Panc1 (cell line): ENCODE data around the gene TRDMT1. TPM values are rescaled to one million over a fixed set of nuclear protein-coding genes. Genes with fewer than 3 reads are reported as not detected.
A peak's percentile ranks its signal among the peaks of the same experiment; 100 is the strongest.

Experiments
- ATAC-seq: fragments of 200-7000 bp; cut with Tn5 transposase; 2 replicates; pipeline ENCODE4 v1.9.1; 2020; ENCODE audit warnings: mild to moderate bottlenecking, moderate library complexity
- BruUV-seq: library from RNA; stranded (reverse); fragments of 400-500 nt; replicated peaks from 2 replicates; lab custom pipeline; 2021; lab: Mats Ljungman, UMichigan
- CTCF ChIA-PET: fragments of 300-600 bp; sonication (Branson Sonifier 250); formaldehyde crosslinking; loops from one replicate; lab custom pipeline; 2022; ENCODE audit warnings: antibody characterized with exemption; lab: Charles Lee
- POLR2A ChIA-PET: fragments of 300-600 bp; sonication (Branson Sonifier 250); formaldehyde crosslinking; loops from one replicate; lab custom pipeline; 2022; ENCODE audit warnings: antibody characterized with exemption; lab: Charles Lee
- DNase-seq: peaks from one replicate; pipeline ENCODE4 v3.0.0-alpha.2; 2010; ENCODE audit warnings: low read depth, low spot score
- H3K27ac ChIP-seq: 2 replicates; pipeline ENCODE4 v1.5.1; 2011; ENCODE audit warnings: mild to moderate bottlenecking, low read length, inconsistent platforms
- H3K27me3 ChIP-seq: fragments of 200-500 bp; sonication (Bioruptor generic); 2 replicates; pipeline ENCODE4 v1.6.0; 2014; ENCODE audit warnings: low read length, inconsistent platforms; ENCODE audit not compliant: control insufficient read depth, insufficient read depth
- H3K36me3 ChIP-seq: fragments of 200-500 bp; sonication (Bioruptor generic); 2 replicates; pipeline ENCODE4 v1.5.1; 2014; ENCODE audit warnings: inconsistent platforms, mild to moderate bottlenecking, low read length, moderate library complexity; ENCODE audit not compliant: control insufficient read depth, insufficient read depth
- H3K4me1 ChIP-seq: 2 replicates; pipeline ENCODE4 v1.5.1; 2011; ENCODE audit warnings: inconsistent platforms, mild to moderate bottlenecking, low read length, moderate library complexity; ENCODE audit not compliant: control insufficient read depth, insufficient read depth
- H3K4me3 ChIP-seq, 2 experiments: 2 replicates each; pipeline ENCODE4 v1.5.1; 2011 to 2012; ENCODE audit warnings: low read depth in 2 of 2, low read length in 2 of 2, mild to moderate bottlenecking in 2 of 2, inconsistent platforms in 1 of 2, moderate library complexity in 1 of 2
- H3K9me3 ChIP-seq: fragments of 200-500 bp; sonication (Bioruptor generic); 2 replicates; pipeline ENCODE4 v1.5.1; 2014; ENCODE audit warnings: low read depth, mild to moderate bottlenecking, inconsistent platforms, low read length, moderate library complexity; ENCODE audit not compliant: control insufficient read depth, insufficient read depth
- CTCF ChIP-seq: fragments of 450-650 bp; IDR thresholded peaks from 2 replicates; pipeline ENCODE4 v1.5.1; 2017; ENCODE audit warnings: mild to moderate bottlenecking
- POLR2AphosphoS5 ChIP-seq: IDR thresholded peaks from 2 replicates; pipeline ENCODE4 v1.6.1; 2012; ENCODE audit warnings: mild to moderate bottlenecking, low read depth, low read length, moderate library complexity
- REST ChIP-seq, 2 experiments: IDR thresholded peaks; 2 replicates each; pipeline ENCODE4 v1.6.1; 2011 to 2012; ENCODE audit warnings: low read depth in 2 of 2, control low read depth in 1 of 2, low read length in 1 of 2, mild to moderate bottlenecking in 1 of 2, moderate library complexity in 1 of 2; ENCODE audit not compliant: insufficient read depth in 1 of 2
- SIN3A ChIP-seq: IDR thresholded peaks from 2 replicates; pipeline ENCODE4 v1.6.1; 2012; ENCODE audit warnings: low read depth, mild to moderate bottlenecking, low read length, moderate library complexity, borderline replicate concordance; ENCODE audit not compliant: insufficient read depth
- TCF7L2 ChIP-seq: IDR thresholded peaks from 2 replicates; pipeline ENCODE4 v1.6.1; 2011; ENCODE audit warnings: mild to moderate bottlenecking, low read depth, low read length, inconsistent platforms
- in situ Hi-C: cut with HindIII; loops from 2 replicates; pipeline ENCODE4 v1.10.0; 2016; ENCODE audit warnings: low sequenced_read_pairs, low pct_unique_long_range_greater_than_20kb
- intact Hi-C: fragments of 100-400 bp; cut with micrococcal nuclease; formaldehyde crosslinking; loops from one replicate; pipeline ENCODE4 v1.10.0; 2022; ENCODE audit not compliant: unreplicated experiment
- total RNA-seq: library from RNA; stranded (reverse); gene quantifications from one replicate; pipeline ENCODE4 v1.2.1, GENCODE V29; 2021; ENCODE audit not compliant: unreplicated experiment

Gene TRDMT1
- total RNA-seq, 1 experiment from 2014 or later, result 7.6 TPM

GRCh38 chr10:17151716-17152115 is 49.8 kb downstream of the TRDMT1 start:
- no peak for ATAC-seq
- in situ Hi-C loops, result no loop called here
- H3K27ac ChIP-seq, result peak overlapping the region; percentile 8; the same call in 1 of the 2 replicates

GRCh38 chr10:17147884-17148489 is 53.5 kb downstream of the TRDMT1 start:
- no TSS peak for BruUV-seq
- Histone ChIP-seq H3K27me3 (no peaks in the 10 kb centered on the region), H3K36me3 (no peaks in the 10 kb centered on the region), H3K27ac (no peak overlapping the region), H3K4me1 (no peaks in the 10 kb centered on the region), H3K4me3 (no peak overlapping the region), H3K9me3 (no peaks in the 10 kb centered on the region; the same call in 1 of the 2 replicates)
- ATAC-seq, result no peak
- DNase-seq, result no peak
- POLR2A ChIA-PET, result no interaction called here
- TF ChIP-seq REST (IDR thresholded peaks at IDR 0.05; ENCODE audit: insufficient read depth in 1 of 2, low read depth in 2 of 2, low read length in 1 of 2) (no peak), TCF7L2 (no peak), SIN3A (no peak), POLR2AphosphoS5 (no peak), CTCF (no peak)
- intact Hi-C loops, result no loop called here
- CTCF ChIA-PET, result no interaction called here
- in situ Hi-C loops, result no loop called here

More at GRCh38 chr10:17151716-17152115, 49.8 kb downstream of the TRDMT1 start:
- ChIA-PET POLR2A (no interaction called here), CTCF (no interaction called here)
- no peak for TF ChIP-seq CTCF
- TF ChIP-seq POLR2AphosphoS5, result no peak
- TF ChIP-seq SIN3A, result no peak
- TF ChIP-seq REST (IDR thresholded peaks at IDR 0.05; ENCODE audit: insufficient read depth in 1 of 2, low read depth in 2 of 2, low read length in 1 of 2), result no peak
- TF ChIP-seq TCF7L2, result no peak
- intact Hi-C loops, result no loop called here
- DNase-seq, result no peak
- BruUV-seq, result no TSS peak
- no peak overlapping the region for H3K4me3 ChIP-seq
- H3K9me3 ChIP-seq, result no peaks in the 10 kb centered on the region
- no peaks in the 10 kb centered on the region for H3K27me3 ChIP-seq
- no peaks in the 10 kb centered on the region for H3K4me1 ChIP-seq
- H3K36me3 ChIP-seq, result no peaks in the 10 kb centered on the region
